NCI-H1092 (cell line): ENCODE results near the gene MGMT.

Experiments used
- DNase-seq: peaks from one replicate; lab custom pipeline; 2025; lab: John Stamatoyannopoulos, UW

MGMT gene

DNA sequence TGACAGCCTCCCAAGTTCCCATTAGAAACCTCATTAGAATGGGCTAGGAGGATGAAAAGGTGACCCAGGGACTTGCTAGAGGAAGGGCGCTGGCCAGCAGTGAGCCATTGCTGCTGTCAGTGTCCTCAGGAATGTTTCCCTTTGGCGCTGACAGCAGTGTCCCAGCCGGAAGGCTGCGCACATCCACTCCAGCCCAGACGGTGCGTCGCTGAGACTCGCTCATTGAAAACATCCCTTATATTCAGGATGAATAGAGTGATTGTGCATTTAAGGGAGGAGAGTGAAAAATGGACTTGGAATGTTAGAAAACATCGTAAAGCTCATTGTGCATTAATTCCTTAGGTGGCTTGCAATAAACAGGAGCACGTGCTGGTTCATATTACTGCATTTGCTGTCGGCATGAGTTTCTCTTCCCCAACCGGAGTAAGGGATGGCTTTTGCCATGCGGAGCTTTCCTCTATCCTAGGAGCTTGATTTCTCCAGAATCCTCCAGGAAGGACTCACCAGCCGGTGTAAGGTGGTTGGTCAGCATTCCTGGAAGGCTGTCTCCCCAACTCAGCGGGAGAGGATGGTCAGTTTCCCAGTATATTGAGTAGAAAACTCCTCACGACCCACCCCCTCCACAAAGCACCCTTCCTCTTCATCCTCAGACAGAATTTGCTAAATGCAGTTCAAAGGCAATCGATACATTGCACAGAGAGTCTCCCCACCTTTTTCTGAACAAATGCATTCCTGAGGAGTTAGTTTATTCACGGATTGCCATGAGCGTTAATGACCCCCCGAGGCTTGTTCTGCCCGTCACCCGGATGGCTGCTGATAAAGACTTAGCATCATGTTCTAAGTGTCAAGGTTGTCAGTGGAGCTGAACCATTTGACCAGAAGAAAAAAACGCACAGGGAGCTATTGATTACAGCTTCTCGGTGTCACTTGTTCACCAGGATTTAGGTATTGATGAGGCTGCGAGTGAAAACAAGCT lies 295.2 kb downstream of the MGMT start:
- no peak for DNase-seq

DNA sequence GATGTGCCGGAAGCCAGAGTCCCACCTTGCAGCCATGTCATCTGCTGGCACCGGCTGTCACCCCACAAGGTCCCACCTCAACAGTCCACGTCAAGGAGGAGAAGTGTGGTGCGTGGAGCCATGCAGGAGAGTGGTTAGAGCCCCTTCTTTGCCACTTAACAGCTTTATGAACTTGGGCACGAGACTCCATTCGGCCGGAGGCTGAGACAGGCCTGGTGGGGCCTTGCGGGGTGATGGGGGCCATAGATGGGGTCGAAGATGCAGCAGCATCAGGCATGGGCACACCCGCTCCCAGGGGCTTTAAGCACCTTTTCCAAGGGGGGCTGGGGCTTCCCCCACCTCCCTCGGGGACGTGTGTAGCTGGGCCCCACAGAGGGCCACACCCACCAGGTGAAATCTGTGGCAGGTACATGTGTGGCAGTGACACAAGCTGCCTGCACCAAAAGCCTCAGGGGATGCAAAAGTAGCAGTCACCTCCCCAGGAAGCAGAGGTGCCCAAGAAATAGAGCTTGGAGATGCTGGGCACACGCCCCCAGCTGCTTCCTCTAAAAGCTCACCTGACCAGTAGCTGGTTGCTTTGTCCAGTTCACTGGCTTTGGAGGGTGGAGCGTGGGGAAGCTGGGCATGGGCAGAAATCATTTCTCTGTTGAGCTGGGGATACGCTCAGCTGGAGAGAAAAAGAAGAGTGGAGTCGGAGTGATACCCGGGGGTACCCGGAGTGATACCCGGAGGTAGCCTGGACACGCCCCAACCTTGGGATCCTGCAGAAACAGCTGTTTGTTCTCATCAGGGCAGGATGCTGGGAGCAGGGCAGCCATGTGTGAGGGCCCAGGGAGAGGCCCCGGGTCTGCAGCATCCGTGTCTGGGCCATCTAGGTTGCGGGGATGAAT lies 297.2 kb downstream of the MGMT start:
- DNase-seq, result no peak

DNA sequence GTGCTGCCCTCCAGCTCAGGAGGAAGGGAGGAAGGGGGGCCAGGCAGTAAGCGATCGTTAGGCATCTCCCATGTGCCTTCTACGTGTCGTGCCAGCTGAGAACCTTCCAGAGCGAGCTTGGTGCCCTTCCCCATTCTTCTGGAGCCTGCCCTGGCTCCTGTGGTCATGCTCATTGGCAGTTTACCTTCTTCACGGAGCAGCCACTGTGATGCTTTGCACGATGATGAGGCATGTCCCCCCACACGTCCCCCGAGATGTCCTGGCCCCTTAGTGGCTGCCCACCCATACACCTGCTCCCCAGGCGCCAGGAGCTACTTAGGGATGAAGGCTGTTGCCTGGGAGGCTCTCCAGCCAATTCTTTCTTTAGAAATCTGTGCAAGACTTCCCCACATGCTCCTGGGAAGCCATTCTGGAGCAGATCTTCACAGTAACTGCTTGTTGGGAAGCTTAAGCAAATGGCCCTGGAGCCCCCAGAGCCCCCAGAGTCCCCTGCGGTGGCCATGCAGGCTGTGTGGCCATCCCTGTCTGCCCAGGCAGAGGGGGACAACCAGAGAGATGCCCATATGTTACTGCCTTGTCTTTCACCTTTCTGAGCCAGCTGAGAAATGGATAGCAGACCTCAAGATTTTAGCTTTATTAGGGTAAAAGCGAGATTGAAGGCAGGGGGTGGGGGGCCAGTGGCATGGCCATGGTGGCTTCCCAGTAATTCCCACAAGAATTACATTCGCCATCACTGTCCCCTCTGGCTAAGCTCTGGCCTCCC lies 298.0 kb downstream of the MGMT start:
- DNase-seq, result no peak

DNA sequence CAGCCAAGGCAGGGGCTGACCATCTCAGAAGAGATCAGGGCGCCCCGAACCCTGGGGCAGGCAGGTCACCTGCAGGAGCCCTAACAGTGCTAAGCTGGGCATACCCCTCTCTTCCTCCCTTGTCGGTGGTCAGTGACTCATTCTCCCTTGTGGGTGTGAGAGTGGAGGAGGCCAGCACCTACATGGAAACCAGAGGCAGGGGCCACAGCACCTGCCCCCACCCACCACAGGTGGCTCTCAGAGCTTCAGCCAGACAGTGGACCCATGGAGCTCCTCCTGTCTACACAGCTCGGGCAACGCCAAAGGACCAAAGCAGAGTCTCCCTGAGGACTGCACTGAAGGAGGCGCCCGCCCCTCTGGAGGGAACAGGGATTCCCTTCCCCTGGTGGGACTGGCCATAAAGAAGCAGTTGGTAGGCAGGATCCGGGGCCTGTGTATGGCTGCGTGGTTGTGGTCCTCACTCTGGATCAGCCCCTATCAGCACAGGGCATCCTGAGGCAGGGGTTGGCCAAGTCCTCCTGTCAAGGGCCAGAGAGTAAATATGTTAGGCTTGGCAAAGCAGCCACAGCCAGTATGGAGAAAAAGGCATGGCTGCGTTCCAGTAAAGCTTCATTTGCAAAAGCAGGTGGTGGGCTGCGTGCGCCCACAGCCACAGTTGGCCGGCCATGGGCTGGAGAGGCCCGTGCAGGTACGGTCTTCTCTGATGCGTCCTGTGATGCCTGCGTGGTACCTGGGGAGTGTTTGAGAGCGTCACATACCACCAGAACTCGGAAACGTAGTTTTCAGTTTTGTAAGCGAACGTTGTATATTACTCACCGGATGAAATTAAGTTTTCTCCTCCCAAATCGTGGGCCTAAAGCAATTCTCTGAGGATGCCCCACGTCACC lies 298.9 kb downstream of the MGMT start:
- peak; percentile 9 for DNase-seq

- DNase-seq, result no peak
These were observed 299.8 kb downstream of the MGMT start for GRCh38 chr10:129766611-129767550.

- DNase-seq, result no peak
These were observed 300.7 kb downstream of the MGMT start for GRCh38 chr10:129767751-129768150.

GRCh38 chr10:129768437-129769355 lies 301.7 kb downstream of the MGMT start:
- no peak for DNase-seq

- DNase-seq, result no peak
These were observed 302.5 kb downstream of the MGMT start for GRCh38 chr10:129769381-129770116.

DNA sequence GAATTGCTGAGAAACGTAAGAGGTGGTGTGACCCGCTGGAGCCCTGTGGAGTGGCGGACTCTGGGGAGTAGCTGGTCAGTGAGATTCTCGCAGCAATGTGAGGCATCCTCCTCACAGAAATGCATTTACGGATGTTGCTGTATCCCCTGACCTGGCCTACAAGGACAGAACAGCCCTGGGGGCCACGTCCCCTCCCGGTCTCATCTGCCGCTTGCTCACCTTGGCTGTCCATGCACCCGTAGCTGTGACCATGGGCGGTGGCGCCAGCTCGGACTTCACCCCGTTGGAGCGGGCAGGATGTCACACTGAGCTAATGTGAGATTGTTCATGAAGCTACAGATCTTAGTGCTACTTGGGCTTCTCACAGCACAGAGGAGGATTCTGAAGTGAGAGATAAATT lies 303.2 kb downstream of the MGMT start:
- no peak for DNase-seq

- no peak for DNase-seq
These were observed 304.0 kb downstream of the MGMT start for GRCh38 chr10:129771024-129771423.

- no peak for DNase-seq
These were observed 304.5 kb downstream of the MGMT start for GRCh38 chr10:129771576-129771975.

DNA sequence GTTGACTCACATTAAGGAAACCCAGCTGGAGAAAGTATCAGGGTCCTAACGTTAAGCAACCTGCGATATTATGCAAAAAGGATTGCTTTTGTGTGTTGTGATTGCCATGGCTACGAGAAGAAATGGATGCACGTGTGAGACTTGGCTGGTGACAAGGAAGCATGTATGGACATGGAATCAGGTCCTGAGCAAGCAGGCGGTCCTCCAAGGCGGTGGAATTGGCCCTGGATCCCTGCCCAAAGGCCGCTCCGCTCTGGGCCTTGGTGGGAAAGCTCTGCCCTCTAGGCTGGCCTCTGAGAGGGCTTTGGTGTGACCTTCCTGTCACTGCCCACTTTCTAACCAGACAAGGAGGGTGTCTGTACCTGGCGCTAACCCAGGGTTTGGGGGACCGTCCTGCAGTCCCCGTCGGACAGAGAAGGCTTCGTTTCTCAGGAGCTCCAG lies 305.0 kb downstream of the MGMT start:
- DNase-seq, result no peak

DNA sequence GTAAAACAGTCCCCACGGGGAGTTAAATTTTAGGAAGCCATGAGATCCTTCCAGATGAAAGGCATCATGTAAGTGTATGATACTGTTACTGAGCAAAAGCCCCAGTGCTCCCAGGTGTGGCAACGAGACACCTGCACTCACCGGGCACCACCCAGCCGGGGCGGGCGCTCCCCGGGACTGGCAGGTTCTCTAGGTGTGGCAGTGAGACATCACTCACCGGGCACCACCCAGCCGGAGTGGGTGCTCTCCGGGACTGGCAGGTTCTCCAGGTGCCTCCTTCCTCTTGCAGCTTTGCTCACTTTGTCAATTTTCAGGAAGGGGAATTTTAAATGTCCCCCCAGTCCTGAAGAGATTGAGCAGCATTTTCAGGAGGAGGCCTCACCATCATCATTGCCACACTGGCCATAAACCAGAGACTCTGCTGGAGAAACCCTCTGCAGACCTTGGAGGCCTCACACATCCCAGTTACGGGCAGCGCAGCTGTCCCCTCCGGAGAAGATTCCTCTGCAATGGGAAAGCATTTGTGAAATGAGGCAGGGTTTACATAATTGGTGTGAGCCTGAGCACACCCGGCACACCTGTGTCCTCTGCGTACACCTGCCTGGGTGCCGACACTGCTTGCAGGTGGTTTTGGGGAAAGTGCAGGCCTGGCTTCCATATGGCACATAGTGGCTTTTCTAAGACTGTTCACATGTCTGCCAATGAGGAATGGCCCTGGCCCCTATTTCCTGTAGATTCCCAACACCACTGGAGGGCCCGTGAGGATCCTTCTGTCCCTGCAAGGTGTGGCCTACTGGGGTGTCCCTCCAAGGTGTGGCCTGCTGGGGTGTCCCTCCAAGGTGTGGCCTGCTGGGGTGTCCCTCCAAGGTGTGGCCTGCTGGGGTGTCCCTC lies 305.7 kb downstream of the MGMT start:
- DNase-seq, result no peak

DNA sequence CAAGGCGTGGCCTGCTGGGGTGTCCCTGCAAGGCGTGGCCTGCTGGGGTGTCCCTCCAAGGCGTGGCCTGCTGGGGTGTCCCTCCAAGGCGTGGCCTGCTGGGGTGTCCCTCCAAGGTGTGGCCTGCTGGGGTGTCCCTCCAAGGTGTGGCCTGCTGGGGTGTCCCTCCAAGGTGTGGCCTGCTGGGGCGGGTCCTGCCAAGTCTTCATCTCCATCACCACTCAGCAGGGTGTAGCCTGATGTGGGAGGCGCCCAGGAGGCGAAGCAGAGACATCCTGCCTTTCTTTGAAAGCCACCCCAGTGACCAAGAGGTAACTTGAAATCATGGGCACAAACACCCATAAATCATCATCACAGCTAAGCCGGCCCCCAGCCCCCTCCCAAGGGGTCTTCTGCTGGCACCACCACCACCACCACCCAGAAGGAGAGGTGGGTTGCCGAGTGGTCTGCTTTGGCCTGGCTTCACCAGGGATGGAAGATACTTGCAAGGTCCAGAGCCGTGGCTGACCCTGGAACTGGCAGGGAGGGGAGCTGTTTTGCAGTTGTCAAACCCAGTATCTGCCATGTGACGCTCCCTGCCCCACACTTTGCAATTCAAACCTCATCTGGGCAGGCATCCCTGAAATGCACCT lies 306.4 kb downstream of the MGMT start:
- DNase-seq, result no peak

GRCh38 chr10:129774082-129774735 lies 307.2 kb downstream of the MGMT start:
- DNase-seq, result no peak
